GM21737 (cell line): ENCODE results near the gene SEMA4D.
"Not testable (repeated sequence)": the region's sequence is repeated elsewhere in the genome, so short reads cannot be mapped to it uniquely, and the experiment has no call there.

Experiments
- ATAC-seq: cut with Tn5 transposase; IDR thresholded peaks from one replicate; pipeline ENCODE4 v1.9.1; 2021; ENCODE audit warnings: mild to moderate bottlenecking, moderate library complexity; ENCODE audit not compliant: unreplicated experiment

SEMA4D gene

DNA sequence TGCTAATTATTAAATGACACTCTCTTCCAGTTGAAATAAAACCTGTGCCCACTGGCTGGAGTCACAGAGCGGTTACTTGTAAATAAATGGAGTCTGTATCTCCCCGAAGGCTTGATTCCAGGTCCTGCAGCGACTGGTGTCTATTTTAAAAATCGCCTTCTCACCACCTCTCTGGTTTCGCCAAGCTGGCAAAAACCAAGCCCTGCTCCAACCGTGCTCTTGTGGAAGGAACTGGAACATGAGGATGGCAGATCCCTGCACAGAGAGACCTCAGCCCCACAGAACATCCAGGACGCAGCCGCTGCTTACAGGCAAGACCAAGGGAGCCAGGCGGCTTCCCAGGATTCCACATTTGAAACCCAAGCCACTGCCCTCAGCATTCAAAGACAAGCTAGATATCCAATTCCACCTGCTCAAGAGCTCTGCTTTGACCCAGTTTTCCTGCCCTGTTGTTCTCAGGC, 15.0 kb downstream of the SEMA4D start:
- ATAC-seq, result no peak

DNA sequence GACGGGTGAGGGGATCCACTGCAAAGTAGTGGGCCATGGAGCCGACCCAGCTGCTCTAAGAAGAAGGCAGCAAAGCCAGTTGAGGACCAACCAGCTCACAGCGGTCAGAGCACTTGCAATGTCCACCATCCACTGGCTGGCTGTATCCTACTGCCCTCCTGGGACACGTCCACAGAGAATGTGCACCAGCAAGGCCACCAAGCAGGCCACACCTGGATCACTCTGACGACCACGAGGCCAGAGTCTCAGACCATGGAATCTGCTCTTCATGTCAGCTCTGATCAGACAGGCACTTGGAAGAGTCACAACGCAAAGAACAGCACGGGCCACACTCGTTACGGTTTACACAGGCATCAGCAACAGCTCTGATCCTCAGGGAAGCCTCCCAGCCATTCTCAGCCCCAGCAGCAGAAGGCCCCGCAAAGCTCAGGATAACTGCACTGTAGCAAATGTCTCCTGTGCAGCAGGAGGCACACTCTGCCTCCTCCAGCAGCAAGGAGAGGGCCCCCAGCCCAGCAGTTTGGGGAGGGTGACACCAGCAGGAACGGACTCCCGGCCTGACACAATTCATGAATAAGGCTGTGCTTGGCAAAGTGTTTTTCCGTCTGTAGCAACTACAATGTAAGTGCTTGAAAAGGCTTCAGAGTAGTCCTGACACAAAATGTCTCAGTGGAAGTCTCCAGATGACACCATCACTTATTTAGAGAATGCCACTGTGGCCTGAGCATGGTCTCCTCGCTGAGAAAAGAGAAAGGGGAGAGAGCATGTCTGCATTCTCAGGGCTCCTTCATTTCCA, 15.7 kb downstream of the SEMA4D start:
- no peak for ATAC-seq

DNA sequence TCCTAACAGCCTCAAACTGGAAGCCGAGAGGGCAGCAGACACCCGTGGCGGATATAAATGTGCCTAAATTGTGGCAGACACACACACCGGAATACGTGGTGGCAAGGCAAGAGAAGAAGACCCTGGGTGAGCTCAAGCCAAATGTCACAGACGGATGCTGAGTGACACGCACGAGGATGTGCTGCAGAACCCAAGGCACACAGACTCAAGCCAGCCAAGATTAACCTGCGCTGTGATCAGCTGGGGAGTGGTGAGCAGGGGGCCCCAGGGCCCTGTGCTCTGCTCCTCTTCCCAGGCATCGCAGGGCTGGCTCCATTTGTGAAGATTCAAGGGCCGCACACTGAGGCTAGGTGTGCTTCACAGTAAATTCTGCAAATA, 16.4 kb downstream of the SEMA4D start:
- ATAC-seq, result no peak

DNA sequence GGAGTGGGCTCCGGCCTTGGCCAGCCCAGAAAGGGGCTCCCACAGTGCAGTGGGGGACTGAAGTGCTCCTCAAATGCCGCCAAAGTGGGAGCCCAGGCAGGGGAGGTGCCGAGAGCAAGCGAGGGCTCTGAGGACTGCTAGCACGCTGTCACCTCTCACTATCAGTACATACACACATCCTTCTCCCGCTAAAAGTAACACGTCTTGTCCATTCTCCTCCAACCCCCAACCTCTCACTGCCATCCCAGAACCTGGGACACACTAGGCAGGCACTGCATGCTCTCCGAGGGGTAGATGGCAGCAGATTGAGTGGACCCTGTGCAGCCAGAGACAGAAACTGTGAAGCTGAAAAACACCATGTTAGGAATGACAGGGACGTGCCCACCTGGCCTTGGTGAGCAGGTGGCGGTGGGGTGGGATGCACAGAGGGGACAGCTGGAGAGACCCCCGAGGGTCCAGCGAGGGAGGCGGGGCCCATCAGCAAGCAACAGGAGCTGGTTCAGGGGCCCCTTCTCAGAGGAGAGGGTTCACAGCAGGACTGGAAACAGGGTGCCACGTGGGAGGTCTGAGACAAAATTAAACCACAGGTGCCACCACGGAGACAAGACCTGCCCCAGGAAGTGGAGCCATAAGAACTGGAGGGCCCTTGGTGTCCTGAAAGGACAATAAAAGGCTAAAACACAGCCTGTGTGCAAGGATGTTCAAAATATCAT, 16.9 kb downstream of the SEMA4D start:
- no peak for ATAC-seq

DNA sequence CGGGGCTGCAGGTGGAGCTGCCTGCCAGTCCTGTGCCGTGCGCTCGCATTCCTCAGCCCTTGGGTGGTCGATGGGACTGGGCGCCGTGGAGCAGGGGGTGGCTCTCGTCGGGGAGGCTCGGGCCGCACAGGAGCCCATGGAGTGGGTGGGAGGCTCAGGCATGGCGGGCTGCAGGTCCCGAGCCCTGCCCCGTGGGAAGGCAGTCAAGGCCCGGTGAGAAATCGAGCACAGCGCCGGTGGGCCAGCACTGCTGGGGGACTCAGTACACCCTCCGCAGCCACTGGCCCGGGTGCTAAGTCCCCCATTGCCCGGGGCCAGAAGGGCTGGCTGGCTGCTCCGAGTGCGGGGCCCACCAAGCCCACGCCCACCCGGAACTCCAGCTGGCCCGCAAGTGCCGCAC, 17.5 kb downstream of the SEMA4D start:
- ATAC-seq, result not testable (repeated sequence)

DNA sequence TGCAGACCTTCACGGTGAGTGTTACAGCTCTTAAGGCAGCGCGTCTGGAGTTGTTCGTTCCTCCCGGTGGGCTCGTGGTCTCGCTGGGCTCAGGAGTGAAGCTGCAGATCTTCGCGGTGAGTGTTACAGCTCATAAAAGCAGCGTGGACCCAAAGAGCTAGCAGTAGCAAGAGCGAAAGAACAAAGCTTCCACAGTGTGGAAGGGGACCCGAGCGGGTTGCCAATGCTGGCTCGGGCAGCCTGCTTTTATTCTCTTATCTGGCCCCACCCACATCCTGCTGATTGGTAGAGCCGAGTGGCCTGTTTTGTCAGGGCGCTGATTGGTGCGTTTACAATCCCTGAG, 18.3 kb downstream of the SEMA4D start:
- not testable (repeated sequence) for ATAC-seq

DNA sequence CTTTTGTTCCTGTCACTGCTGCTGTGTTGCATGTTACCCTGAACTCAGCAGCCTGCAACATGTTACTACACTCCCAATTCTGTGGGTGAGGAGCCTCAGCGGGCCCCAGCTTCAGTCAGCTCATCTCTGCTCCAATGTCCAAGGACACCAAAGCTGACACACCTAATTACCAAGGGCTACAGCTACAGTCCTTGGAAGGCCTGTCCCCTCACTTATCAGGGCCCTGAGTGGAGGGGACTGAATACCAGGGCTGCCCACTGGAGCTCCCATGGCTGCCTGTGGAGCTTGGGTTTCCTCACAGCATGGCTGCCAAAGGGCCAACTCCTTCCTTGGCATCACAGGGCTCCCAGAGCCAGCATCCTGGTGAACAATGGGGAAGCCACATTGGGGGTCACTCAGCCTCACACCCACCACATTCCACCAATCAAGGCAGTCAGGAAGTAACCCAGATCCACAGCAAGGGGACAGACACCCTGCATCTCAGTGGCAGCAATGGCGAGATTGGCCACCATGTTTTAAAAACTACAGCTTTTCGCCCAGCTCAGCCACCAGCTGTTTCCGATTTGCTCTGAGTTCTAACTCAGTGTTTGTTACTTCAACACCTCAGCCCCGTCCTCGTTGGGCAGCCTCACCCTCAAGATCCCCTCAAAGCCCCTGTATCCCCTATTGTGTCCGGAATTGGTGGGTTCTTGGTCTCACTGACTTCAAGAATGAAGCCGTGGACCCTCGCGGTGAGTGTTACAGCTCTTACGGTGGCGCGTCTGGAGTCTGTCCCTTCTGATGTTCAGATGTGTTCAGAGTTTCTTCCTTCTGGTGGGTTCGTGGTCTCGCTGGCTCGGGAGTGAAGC, 18.9 kb downstream of the SEMA4D start:
- ATAC-seq, result no peak

DNA sequence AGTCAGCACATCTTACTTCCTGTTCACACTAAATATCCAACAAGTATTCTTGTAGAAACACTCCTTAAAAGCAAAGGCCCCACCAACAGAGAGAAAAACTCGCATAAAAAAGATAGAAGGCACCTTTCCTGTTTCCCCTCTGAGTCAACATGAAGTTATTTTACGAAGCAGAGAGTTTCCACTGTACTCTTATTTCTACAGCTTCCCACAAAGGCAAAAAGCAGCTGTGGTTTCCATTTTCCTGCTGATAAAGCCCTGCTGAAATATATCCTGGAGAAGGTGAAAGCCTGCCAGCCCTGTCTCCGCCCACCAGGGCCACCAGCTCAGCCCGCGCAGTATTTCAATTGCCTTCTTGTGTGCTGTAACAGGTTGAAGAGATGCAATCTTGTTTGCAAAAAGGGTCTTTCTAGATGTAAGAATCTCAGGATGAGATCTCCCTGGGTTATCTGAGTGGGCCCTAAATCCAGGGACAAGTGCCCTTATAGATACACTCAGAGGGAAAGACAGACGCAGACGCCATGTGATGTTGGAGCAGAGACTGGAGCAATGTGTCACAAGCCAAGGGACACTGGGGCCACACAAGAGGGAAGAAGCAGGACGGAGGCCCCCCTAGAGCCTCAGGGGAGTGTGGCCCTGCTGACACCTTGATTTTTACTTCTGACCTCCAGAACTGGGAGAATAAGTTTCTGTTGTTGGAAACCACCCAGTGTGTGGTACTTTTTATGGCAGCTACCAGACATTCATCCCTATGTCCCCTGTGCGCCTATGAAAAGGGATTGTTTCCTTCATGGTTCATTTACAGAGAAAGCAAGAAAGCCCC, 19.9 kb downstream of the SEMA4D start:
- ATAC-seq, result no peak

DNA sequence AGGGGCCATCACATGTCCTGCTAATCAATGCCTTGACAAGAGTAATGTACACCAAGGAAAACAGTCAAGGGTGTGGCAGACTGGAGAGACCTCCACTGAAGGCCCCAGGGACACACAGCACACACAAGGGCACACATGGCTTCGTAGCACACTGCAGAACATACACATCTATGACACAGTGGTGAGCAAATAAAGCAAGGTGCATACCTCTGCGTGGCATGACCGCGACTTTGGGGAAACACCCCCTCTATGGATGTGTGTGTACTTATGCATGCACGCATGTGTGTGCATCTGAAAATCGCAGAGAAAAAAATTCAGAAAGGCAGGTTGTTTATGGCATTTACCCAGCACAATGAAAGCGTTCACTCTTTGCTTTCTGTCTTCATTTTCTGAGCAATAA, 20.5 kb downstream of the SEMA4D start:
- no peak for ATAC-seq

DNA sequence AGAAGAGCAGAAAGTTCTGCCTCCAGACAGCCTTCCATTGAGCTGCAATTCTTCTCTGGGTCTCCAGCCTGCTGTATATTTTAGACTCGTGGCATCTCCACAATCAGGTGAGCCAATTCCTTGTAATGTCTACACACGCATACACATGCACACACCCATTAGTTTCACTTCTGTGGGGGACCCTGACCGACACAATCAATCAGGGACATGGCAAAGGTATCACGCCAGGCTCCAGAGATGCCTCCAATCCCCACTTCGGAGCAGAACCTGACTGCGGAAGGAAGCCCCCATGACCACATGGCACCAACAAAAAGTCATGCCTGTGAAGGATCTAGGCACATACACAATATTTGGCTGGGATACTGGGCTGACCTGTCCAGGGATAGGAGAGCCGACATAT, 21.4 kb downstream of the SEMA4D start:
- no peak for ATAC-seq

DNA sequence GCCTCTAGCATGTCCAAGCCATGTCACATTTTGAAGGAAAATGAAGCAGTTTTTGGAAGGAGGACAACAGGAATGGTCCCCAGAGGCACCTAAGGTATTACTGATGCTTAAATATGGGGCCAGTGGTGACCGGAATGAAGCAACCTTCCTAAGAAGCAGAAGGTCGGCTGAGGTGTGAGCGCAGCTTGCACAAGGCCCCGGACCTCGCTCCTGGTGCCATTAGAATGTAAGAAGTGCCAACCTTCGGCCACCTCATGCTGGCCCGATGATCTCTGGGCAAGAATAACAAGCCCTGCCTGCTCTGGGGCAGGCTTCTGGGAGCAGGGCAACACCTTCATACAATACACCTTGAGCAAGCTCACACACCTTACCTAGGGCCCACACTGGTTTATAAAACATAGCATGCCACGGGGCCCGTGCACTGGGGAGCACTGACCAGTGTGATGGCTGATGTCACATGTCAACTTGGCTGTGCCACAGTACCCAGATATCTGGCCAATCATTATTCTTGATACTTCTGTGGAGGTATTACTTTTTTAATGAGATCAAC, 21.9 kb downstream of the SEMA4D start:
- no peak for ATAC-seq

DNA sequence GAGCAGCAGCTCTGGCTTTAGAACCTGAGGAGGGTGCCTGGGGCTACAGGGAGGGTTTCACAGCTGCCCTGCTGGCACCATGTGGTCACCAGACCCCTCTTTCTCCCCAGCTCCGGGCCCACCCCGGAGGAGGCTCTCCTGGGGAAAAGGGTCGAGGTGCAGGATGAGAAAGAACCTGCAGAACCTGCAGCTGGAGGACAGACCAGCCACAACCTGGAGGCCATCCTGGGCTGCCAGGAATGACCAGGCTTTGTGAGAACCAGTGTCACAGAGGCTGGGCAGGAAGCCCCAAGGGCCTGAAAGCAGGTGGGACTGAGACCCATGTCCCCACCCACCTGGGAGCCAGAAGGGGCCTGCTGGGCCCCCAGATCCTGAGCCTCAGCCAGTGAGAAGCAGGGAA, 23.0 kb downstream of the SEMA4D start:
- no peak for ATAC-seq

DNA sequence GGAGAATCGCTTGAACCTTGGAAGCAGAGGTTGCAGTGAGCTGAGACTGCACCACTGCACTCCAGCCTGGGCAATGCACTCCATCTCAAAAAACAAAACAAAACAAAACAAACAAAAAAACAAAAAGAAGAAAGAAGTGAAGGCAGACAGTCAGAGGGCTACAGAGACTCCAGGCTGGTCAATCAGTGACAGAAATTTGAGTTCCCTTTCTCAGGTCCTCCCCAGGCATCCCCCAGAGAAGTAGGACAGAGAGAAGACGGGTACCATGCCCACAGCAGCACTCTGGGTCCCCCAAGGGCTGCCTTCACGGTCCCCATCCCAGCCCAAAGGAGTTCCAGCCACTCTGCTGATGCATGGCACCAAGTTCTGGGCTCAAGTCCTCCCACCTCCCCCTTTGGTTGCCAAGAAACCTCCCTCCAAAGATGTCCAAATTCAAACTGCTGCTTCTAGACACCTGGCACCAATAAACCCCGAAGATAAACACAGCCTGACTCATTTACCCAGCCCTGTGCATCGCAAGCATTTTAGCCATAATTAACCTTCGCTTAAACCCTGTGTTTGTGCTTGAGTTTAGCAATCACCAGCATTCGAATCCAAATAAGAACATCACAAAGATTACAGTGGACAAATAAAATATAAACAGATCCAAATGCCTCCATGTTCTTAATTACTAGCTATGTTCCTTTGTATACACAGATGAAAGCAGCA, 24.0 kb downstream of the SEMA4D start:
- ATAC-seq, result no peak

DNA sequence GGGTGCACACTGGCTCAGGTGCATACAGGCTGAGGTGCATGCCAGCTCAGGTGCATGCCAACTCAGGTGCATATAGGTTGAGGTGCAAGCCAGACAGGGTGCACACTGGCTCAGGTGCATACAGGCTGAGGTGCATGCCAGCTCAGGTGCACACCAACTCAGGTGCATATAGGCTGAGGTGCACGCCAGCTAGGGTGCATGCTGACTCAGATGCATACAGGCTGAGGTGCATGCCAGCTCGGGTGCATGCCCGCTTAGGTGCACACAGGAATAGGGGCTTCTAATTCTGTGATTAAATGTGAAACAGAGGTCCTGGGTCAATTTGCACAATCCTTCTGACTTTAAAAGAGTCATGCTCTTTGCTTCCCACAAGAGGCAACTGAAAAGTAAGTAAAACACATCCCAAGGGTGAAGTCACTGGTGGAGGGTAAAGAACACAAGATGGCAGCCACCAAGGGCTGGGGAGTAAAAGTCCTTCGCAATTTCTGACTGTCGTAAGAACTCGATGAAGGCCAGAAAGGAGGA, 26.1 kb downstream of the SEMA4D start:
- ATAC-seq, result not testable (repeated sequence)

DNA sequence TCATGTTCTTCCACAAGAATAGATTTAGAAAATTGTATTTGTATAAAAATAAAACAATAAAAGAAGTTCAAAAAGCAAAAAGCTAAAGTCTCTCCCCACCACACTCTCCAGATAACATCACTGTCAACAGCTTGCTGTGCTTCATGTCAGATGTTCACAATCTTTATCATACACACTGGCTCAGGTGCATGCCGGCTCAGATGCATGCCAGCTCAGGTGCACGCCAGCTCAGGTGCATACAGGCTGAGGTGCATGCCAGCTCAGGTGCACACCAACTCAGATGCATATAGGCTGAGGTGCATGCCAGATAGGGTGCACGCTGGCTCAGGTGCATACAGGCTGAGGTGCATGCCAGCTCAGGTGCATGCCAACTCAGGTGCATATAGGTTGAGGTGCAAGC, 26.5 kb downstream of the SEMA4D start:
- ATAC-seq, result no peak

DNA sequence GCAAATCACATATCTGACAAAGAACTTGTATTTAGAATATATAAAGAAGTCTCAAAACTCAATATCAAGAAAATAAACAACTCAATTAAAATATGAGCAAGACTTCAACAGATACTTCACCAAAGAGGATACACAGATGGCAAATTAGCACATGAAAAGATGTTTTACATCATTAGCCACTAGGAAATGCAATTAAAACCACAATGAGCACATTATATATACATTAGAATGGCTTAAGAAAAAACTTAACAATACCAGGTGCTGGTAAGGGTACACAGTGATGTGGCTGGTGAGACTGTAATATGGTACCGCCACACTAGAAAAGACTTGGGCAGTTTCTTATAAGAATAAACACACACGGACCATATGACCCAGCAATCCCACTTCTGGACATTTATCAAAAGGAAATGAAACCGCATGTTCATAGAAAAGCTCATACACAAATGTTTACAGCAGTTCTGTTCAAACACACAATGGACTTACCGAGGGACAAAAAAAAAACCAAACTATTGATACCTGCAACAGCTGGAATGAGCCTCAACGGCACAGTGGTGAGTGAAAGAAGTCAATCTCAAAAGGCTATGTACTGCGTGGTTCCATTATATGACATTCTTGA, 27.6 kb downstream of the SEMA4D start:
- no peak for ATAC-seq

DNA sequence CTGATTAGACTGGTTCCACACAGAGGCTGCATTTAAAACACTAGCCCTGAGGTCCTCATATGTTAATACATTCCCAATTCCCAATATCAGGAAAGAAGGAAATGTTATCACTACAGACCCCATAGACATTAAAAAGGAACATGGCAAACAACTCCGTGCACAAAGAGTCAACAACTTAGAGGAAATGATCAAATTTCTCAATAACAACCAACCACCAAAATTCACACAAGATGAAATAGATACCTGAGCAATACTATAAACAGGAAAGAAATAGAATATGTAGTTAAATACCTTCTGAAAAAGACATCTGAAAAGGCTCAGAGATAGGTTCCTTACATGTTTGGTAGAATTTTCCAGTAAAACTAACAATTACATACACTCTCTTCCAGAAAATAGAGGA, 28.9 kb downstream of the SEMA4D start:
- no peak for ATAC-seq

DNA sequence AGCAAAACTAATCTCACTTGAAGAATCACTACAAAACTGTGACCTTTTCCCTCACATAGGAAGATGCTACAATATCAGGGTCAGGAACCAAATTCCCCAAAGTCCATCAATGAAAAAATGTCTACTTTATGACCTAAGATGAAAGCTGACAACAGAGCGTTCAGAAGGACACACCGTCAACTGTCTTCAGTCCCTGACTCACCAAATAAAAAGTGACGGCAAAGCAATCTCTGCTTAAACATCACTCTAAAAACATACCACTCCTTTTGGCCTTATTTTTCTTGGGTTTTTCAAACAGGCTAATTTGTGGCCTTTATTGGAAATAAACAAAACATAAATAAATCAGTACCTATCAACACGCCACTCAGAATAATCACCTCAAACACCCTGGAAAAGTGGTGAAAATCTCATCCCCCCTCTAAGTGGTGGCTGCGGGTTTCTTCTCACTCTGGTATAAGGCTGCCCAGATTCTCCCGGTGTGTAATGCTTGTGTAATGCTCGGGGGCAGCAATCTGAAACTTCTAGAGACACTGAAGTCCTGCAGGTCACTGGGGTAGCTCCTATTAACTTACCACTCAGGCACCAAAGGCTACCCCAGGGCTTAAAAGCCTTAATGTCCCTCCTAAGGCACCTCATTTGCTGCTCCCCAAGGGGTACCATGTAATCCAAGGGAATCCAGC, 29.5 kb downstream of the SEMA4D start:
- no peak for ATAC-seq

DNA sequence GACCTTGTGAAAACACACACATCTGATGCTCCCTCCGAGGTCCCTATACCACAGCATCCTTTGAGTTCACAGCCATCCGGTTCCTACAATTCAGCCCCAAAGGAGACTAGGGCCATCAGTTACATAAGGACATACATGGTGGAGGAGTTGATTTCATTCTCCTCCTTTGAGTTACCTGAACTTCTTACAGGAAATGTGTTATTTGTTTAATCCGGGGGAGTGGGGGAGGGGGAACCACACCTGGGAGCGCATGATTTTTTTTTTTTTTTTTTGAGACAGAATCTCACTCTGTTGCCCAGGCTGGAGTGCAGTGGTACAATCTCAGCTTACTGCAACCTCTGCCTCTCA, 30.7 kb downstream of the SEMA4D start:
- peak; percentile 18 for ATAC-seq
